Keratinocyte (primary cell): ENCODE results near the gene ODAM. TPM values are rescaled to one million over a fixed set of nuclear protein-coding genes. Genes with fewer than 3 reads are reported as not detected.

ENCODE experiments used
- DNase-seq: peaks from one replicate; pipeline ENCODE4 v3.0.0-alpha.2; 2011; ENCODE audit warnings: low read depth, missing footprints, low spot score
- FAIRE-seq: peaks from 2 replicates; lab custom pipeline; 2011; peaks lifted over from hg19 to GRCh38; lab: Jason Lieb, UNC
- H2AFZ ChIP-seq: 2 replicates; pipeline ENCODE4 v1.6.0; 2012; ENCODE audit warnings: low read length, control low read depth, inconsistent platforms; ENCODE audit not compliant: control insufficient read depth
- H3K27ac ChIP-seq: 2 replicates; pipeline ENCODE4 v1.5.1; 2011; ENCODE audit warnings: low read length; ENCODE audit not compliant: control insufficient read depth, insufficient read depth
- H3K27me3 ChIP-seq: 3 replicates; pipeline ENCODE4 v1.6.0; 2011; ENCODE audit warnings: low read length; ENCODE audit not compliant: control insufficient read depth, insufficient read depth; ENCODE audit errors: extremely low read depth
- H3K36me3 ChIP-seq, 2 experiments: 2 replicates in 1 of 2; 3 replicates in 1 of 2; pipeline ENCODE4 v1.5.1; 2011; ENCODE audit warnings: low read length in 2 of 2, mild to moderate bottlenecking in 1 of 2; ENCODE audit not compliant: control insufficient read depth in 2 of 2, insufficient read depth in 2 of 2; ENCODE audit errors: extremely low read depth in 1 of 2
- H3K4me1 ChIP-seq: 3 replicates; pipeline ENCODE4 v1.5.1; 2011; ENCODE audit warnings: low read length; ENCODE audit not compliant: control insufficient read depth, insufficient read depth; ENCODE audit errors: extremely low read depth
- H3K4me2 ChIP-seq: 3 replicates; pipeline ENCODE4 v1.6.0; 2011; ENCODE audit warnings: low read depth, low read length; ENCODE audit not compliant: control insufficient read depth, insufficient read depth; ENCODE audit errors: extremely low read depth
- H3K4me3 ChIP-seq, 3 experiments: fragments of 200-600 bp in 1 of 3; sonication (generic) in 1 of 3; 2 replicates in 2 of 3; 3 replicates in 1 of 3; pipeline ENCODE4 v1.5.1; 2011 to 2016; ENCODE audit warnings: low read length in 3 of 3, mild to moderate bottlenecking in 3 of 3, control low read depth in 2 of 3, inconsistent platforms in 1 of 3, low read depth in 1 of 3, mixed read lengths in 1 of 3, mixed run types in 1 of 3, moderate library complexity in 1 of 3; ENCODE audit not compliant: control insufficient read depth in 2 of 3, insufficient read depth in 2 of 3; ENCODE audit errors: extremely low read depth in 1 of 3
- H3K79me2 ChIP-seq: 2 replicates; pipeline ENCODE4 v1.6.0; 2012; ENCODE audit warnings: low read length; ENCODE audit not compliant: control insufficient read depth, insufficient read depth
- H3K9ac ChIP-seq: 3 replicates; pipeline ENCODE4 v1.6.0; 2011; ENCODE audit warnings: low read length; ENCODE audit not compliant: control insufficient read depth, insufficient read depth; ENCODE audit errors: extremely low read depth
- H3K9me1 ChIP-seq: 3 replicates; pipeline ENCODE4 v1.6.0; 2011; ENCODE audit warnings: low read length; ENCODE audit not compliant: control insufficient read depth, insufficient read depth; ENCODE audit errors: extremely low read depth
- H3K9me3 ChIP-seq: 2 replicates; pipeline ENCODE4 v1.5.1; 2012; ENCODE audit warnings: low read depth, low read length; ENCODE audit not compliant: control insufficient read depth
- H4K20me1 ChIP-seq: 3 replicates; pipeline ENCODE4 v1.6.0; 2011; ENCODE audit warnings: low read length; ENCODE audit not compliant: control insufficient read depth, insufficient read depth; ENCODE audit errors: extremely low read depth
- EZH2 ChIP-seq: IDR thresholded peaks from one replicate; pipeline ENCODE4 v1.6.1; 2012; ENCODE audit warnings: inconsistent platforms, mild to moderate bottlenecking, low read length, moderate library complexity
- dilution Hi-C: fragments of 300-500 bp; cut with MboI; formaldehyde crosslinking; loops from one replicate; pipeline ENCODE4 v1.7.0; 2020; ENCODE audit warnings: low sequenced_read_pairs; ENCODE audit not compliant: extremely low pct_ligation_motif_present
- polyA plus RNA-seq, 5 experiments: library from polyadenylated mRNA; depleted of rRNA in 3 of 5; stranded (reverse) in 3 of 5; stranded (forward) in 1 of 5; unstranded in 1 of 5; fragments of >200 nt; gene quantifications; 1 replicate in 1 of 5; 2 replicates in 3 of 5; 3 replicates in 1 of 5; pipeline versions ENCODE4 v1.2.1 to v1.2.3, GENCODE V29; 2011 to 2012; ENCODE audit warnings: missing spikeins in 2 of 5, low read depth in 1 of 5, low replicate concordance in 1 of 5
- TF ChIP-seq, protein P1 (sequence below), 3 experiments: IDR thresholded peaks in 1 of 3; conservative IDR thresholded peaks in 1 of 3; optimal IDR thresholded peaks in 1 of 3; 2 replicates in 2 of 3; 3 replicates in 1 of 3; pipeline versions ENCODE3 to v1.5.1; 2011; ENCODE audit warnings: low read length in 3 of 3, mild to moderate bottlenecking in 3 of 3, moderate library complexity in 2 of 3, control low read depth in 1 of 3, inconsistent platforms in 1 of 3; ENCODE audit not compliant: insufficient read depth in 2 of 3; ENCODE audit errors: extremely low read depth in 1 of 3

Gene ODAM
- polyA plus RNA-seq, 1 donor (not counting 4 experiments of a cell fraction or from before 2014, with no cell fraction given), result not detected

- Histone ChIP-seq H3K9me3 (no peaks in the 10 kb centered on the region), H4K20me1 (no peaks in the 10 kb centered on the region), H3K9ac (no peak overlapping the region), H3K79me2 (no peaks in the 10 kb centered on the region), H3K4me2 (no peak overlapping the region), H3K27ac (no peak overlapping the region), H3K4me3 (no peak overlapping the region), H3K36me3 (no peaks in the 10 kb centered on the region), H3K9me1 (no peaks in the 10 kb centered on the region), H3K27me3 (no peaks in the 10 kb centered on the region), H2AFZ (no peak overlapping the region), H3K4me1 (no peaks in the 10 kb centered on the region)
- no peak for FAIRE-seq
- no peak for DNase-seq
- dilution Hi-C loops, result no loop called here
- TF ChIP-seq EZH2, result no peak
- TF ChIP-seq, protein P1, sequence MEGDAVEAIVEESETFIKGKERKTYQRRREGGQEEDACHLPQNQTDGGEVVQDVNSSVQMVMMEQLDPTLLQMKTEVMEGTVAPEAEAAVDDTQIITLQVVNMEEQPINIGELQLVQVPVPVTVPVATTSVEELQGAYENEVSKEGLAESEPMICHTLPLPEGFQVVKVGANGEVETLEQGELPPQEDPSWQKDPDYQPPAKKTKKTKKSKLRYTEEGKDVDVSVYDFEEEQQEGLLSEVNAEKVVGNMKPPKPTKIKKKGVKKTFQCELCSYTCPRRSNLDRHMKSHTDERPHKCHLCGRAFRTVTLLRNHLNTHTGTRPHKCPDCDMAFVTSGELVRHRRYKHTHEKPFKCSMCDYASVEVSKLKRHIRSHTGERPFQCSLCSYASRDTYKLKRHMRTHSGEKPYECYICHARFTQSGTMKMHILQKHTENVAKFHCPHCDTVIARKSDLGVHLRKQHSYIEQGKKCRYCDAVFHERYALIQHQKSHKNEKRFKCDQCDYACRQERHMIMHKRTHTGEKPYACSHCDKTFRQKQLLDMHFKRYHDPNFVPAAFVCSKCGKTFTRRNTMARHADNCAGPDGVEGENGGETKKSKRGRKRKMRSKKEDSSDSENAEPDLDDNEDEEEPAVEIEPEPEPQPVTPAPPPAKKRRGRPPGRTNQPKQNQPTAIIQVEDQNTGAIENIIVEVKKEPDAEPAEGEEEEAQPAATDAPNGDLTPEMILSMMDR (optimal IDR thresholded peaks at IDR 0.05 in 1 of 3, IDR thresholded peaks at IDR 0.05 in 1 of 3, conservative IDR thresholded peaks at IDR 0.05 in 1 of 3; ENCODE audit: extremely low read depth in 1 of 3, insufficient read depth in 2 of 3, low read length in 3 of 3), result no peak
These were observed 40.6 kb downstream of the ODAM start for GRCh38 chr4:70236125-70236524.

GRCh38 chr4:70239131-70239883 lies 43.8 kb downstream of the ODAM start:
- Histone ChIP-seq H2AFZ (no peak overlapping the region), H3K27me3 (no peaks in the 10 kb centered on the region), H3K4me2 (no peak overlapping the region), H3K9ac (no peak overlapping the region), H3K9me3 (no peaks in the 10 kb centered on the region), H3K36me3 (no peaks in the 10 kb centered on the region), H3K79me2 (no peaks in the 10 kb centered on the region), H3K4me1 (no peaks in the 10 kb centered on the region), H3K4me3 (no peak overlapping the region), H3K27ac (no peak overlapping the region), H4K20me1 (no peaks in the 10 kb centered on the region), H3K9me1 (no peaks in the 10 kb centered on the region)
- DNase-seq (no peak), FAIRE-seq (no peak)
- TF ChIP-seq EZH2, result no peak
- TF ChIP-seq, protein P1 (optimal IDR thresholded peaks at IDR 0.05 in 1 of 3, IDR thresholded peaks at IDR 0.05 in 1 of 3, conservative IDR thresholded peaks at IDR 0.05 in 1 of 3; ENCODE audit: extremely low read depth in 1 of 3, insufficient read depth in 2 of 3, low read length in 3 of 3), result no peak
- dilution Hi-C loops, result no loop called here
